KMS-11 (cell line): ENCODE results near the gene GLOD4.

Source experiments
- H2AFZ ChIP-seq: fragments of 200-600 bp; sonication (generic); 2 replicates; pipeline ENCODE4 v1.6.1; 2016; ENCODE audit warnings: antibody characterized with exemption, mixed run types, low read depth
- H3K27ac ChIP-seq: fragments of 200-600 bp; sonication (generic); 2 replicates; pipeline ENCODE4 v1.6.1; 2016; ENCODE audit warnings: mild to moderate bottlenecking, mixed run types
- H3K27me3 ChIP-seq: fragments of 200-600 bp; sonication (generic); 2 replicates; pipeline ENCODE4 v1.6.1; 2017; ENCODE audit warnings: mild to moderate bottlenecking, low read depth, mixed run types, moderate library complexity; ENCODE audit not compliant: insufficient read depth
- H3K36me3 ChIP-seq: fragments of 200-600 bp; sonication (generic); 2 replicates; pipeline ENCODE4 v1.6.1; 2017; ENCODE audit warnings: mild to moderate bottlenecking, mixed run types; ENCODE audit not compliant: insufficient read depth
- H3K4me1 ChIP-seq: fragments of 200-600 bp; sonication (generic); 2 replicates; pipeline ENCODE4 v1.6.1; 2016; ENCODE audit warnings: mild to moderate bottlenecking, low read depth, mixed run types; ENCODE audit not compliant: poor library complexity, severe bottlenecking
- H3K4me2 ChIP-seq: fragments of 200-600 bp; sonication (generic); 2 replicates; pipeline ENCODE4 v1.7.0; 2016; ENCODE audit warnings: mild to moderate bottlenecking, mixed run types
- H3K4me3 ChIP-seq: fragments of 200-600 bp; sonication (generic); IDR thresholded peaks from 2 replicates; pipeline ENCODE4 v1.6.1; 2017; ENCODE audit warnings: low read depth, low read length, mixed read lengths; ENCODE audit not compliant: insufficient read depth
- H3K79me2 ChIP-seq: fragments of 200-600 bp; sonication (generic); 2 replicates; pipeline ENCODE4 v1.6.1; 2016; ENCODE audit warnings: low read depth, mixed run types; ENCODE audit not compliant: insufficient read depth
- H3K9ac ChIP-seq: fragments of 200-600 bp; sonication (generic); 2 replicates; pipeline ENCODE4 v1.6.1; 2016; ENCODE audit warnings: mild to moderate bottlenecking, mixed run types
- H4K20me1 ChIP-seq: fragments of 200-600 bp; sonication (generic); 2 replicates; pipeline ENCODE4 v1.6.1; 2016; ENCODE audit warnings: mild to moderate bottlenecking, mixed run types; ENCODE audit not compliant: insufficient read depth
- TF ChIP-seq, protein P1 (sequence below): fragments of 200-600 bp; sonication (generic); conservative IDR thresholded peaks from 2 replicates; pipeline ENCODE4 v1.6.1; 2017; ENCODE audit warnings: low read depth, mild to moderate bottlenecking, antibody characterized with exemption, low read length, moderate library complexity, mixed read lengths

GLOD4 gene

DNA sequence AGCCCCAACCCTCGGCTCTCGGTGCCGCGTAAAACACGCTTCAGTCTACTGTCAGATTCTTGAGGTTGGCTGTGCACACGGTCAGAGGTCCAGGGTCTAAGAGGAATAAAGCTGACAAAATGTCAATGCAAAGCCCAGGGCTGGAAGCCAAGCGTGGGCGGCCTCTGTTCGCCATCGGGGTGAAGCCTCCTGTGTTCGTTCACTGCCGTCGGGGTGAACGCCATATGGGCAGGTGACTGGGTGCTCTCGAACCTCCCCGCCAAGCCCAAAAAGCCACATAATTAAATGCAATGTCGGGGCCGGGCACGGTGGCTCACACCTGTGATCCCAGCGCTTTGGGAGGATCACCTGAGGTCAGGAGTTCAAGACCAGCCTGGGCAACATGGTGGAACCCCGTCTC lies 44.7 kb upstream of the GLOD4 start:
- Histone ChIP-seq H4K20me1 (no peaks in the 10 kb centered on the region), H3K4me3 (no peak overlapping the region), H2AFZ (no peak overlapping the region), H3K79me2 (no peaks in the 10 kb centered on the region), H3K4me2 (no peak overlapping the region), H3K27ac (no peak overlapping the region), H3K27me3 (peaks cover 12% of the 10 kb centered on the region; the same call in 1 of the 2 replicates), H3K9ac (no peak overlapping the region), H3K36me3 (no peaks in the 10 kb centered on the region), H3K4me1 (no peaks in the 10 kb centered on the region)
- TF ChIP-seq, protein P1, sequence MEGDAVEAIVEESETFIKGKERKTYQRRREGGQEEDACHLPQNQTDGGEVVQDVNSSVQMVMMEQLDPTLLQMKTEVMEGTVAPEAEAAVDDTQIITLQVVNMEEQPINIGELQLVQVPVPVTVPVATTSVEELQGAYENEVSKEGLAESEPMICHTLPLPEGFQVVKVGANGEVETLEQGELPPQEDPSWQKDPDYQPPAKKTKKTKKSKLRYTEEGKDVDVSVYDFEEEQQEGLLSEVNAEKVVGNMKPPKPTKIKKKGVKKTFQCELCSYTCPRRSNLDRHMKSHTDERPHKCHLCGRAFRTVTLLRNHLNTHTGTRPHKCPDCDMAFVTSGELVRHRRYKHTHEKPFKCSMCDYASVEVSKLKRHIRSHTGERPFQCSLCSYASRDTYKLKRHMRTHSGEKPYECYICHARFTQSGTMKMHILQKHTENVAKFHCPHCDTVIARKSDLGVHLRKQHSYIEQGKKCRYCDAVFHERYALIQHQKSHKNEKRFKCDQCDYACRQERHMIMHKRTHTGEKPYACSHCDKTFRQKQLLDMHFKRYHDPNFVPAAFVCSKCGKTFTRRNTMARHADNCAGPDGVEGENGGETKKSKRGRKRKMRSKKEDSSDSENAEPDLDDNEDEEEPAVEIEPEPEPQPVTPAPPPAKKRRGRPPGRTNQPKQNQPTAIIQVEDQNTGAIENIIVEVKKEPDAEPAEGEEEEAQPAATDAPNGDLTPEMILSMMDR, result no peak

- Histone ChIP-seq H3K27ac (no peak overlapping the region), H3K4me1 (no peaks in the 10 kb centered on the region), H4K20me1 (no peaks in the 10 kb centered on the region), H3K79me2 (no peaks in the 10 kb centered on the region), H3K27me3 (peaks cover 12% of the 10 kb centered on the region; the same call in 1 of the 2 replicates), H3K4me2 (no peak overlapping the region), H3K4me3 (no peak overlapping the region), H3K9ac (no peak overlapping the region), H3K36me3 (no peaks in the 10 kb centered on the region), H2AFZ (no peak overlapping the region)
- TF ChIP-seq, protein P1, result no peak
Observed at GRCh38 chr17:825216-825615, 43.1 kb upstream of the GLOD4 start.

DNA sequence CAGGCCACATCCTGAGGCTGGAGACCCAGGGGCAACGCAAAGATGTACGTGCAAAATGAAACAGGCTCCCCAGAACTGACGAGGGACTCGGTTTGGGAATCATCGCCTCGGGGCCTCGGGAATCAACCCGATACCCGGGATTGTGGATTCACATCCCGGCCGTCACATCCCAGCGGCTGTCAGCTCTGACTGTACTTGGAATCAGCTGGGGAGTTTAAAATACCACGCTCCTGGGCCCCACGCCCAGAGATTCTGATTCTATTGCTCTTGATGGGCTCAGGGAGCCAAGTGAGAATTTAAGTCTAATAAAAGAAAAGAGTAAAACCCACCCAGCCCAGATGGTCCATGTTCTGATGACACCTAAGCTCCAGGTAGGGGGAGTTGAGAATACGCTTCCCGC lies 42.3 kb upstream of the GLOD4 start:
- Histone ChIP-seq H3K27me3 (peaks cover 12% of the 10 kb centered on the region; the same call in 1 of the 2 replicates), H3K4me2 (no peak overlapping the region), H2AFZ (no peak overlapping the region), H3K4me3 (no peak overlapping the region), H3K4me1 (no peaks in the 10 kb centered on the region), H3K27ac (no peak overlapping the region), H3K36me3 (no peaks in the 10 kb centered on the region), H4K20me1 (no peaks in the 10 kb centered on the region), H3K9ac (no peak overlapping the region), H3K79me2 (no peaks in the 10 kb centered on the region)
- TF ChIP-seq, protein P1, result no peak

DNA sequence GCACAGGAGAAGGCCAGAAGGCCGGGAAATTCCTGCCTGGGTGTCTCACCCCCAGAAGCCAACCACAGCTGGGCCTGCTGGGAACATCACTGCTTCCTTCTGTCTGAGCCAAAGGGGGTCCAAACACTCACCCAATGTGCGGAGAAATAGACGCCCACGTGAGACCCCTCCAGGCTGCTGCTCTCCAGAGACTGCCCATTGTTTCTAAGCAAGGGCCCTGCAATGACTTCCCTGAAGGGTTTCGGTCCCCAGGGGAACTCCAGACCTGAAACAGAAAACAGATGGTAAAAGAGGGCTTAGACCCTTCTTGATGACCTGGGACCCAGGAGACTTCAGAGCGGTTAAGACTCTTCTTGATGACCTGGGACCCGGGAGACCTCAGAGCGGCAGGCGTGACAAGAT lies 41.4 kb upstream of the GLOD4 start:
- Histone ChIP-seq H3K36me3 (no peaks in the 10 kb centered on the region), H3K27ac (no peak overlapping the region), H3K9ac (no peak overlapping the region), H4K20me1 (no peaks in the 10 kb centered on the region), H3K79me2 (no peaks in the 10 kb centered on the region), H2AFZ (no peak overlapping the region), H3K27me3 (peaks cover 14% of the 10 kb centered on the region; the same call in 1 of the 2 replicates), H3K4me1 (no peaks in the 10 kb centered on the region), H3K4me3 (no peak overlapping the region), H3K4me2 (no peak overlapping the region)
- TF ChIP-seq, protein P1, result no peak
